Muscle of arm (tissue), 12 donors: Measurements from ENCODE around the gene NXN. TPM values are rescaled to one million over a fixed set of nuclear protein-coding genes. Genes with fewer than 3 reads are reported as not detected.
"Not testable (repeated sequence)": the region's sequence is repeated elsewhere in the genome, so short reads cannot be mapped to it uniquely, and the experiment has no call there.

Source experiments
- DNase-seq: peaks from one replicate; pipeline ENCODE4 v3.0.0-alpha.2; 2013
- polyA plus RNA-seq, 12 donors: library from polyadenylated mRNA; unstranded; fragments of 120-200 nt; gene quantifications; one replicate each; pipeline ENCODE4 v1.2.1, GENCODE V29; 2013; ENCODE audit not compliant: insufficient read length in 12 of 12

NXN gene
- polyA plus RNA-seq, 12 donors = 46.4 to 92.7 (median 52.4) TPM; not detected in 1

- no peak for DNase-seq
These were observed 82.5 kb downstream of the NXN start for GRCh38 chr17:896953-897661.

- DNase-seq = no peak
These were observed 83.1 kb downstream of the NXN start for GRCh38 chr17:896454-896853.

GRCh38 chr17:892958-893357 lies 86.6 kb downstream of the NXN start:
- no peak for DNase-seq

- DNase-seq = no peak
These were observed 90.6 kb downstream of the NXN start for GRCh38 chr17:888998-889441.

- no peak for DNase-seq
These were observed 91.9 kb downstream of the NXN start for GRCh38 chr17:887551-888209.

- peak; percentile 86 for DNase-seq
These were observed 93.5 kb downstream of the NXN start for GRCh38 chr17:885971-886571.

- no peak for DNase-seq
These were observed 96.0 kb downstream of the NXN start for GRCh38 chr17:883586-883962.

- no peak for DNase-seq
These were observed 96.6 kb downstream of the NXN start for GRCh38 chr17:882827-883585.

- DNase-seq = no peak
These were observed 97.8 kb downstream of the NXN start for GRCh38 chr17:881778-882177.

- DNase-seq = no peak
These were observed 98.9 kb downstream of the NXN start for GRCh38 chr17:880443-881269.

GRCh38 chr17:879546-880442 lies 99.8 kb downstream of the NXN start:
- DNase-seq = no peak

GRCh38 chr17:877630-878029 lies 101.9 kb downstream of the NXN start:
- DNase-seq = no peak

GRCh38 chr17:876272-876671 lies 103.3 kb downstream of the NXN start:
- no peak for DNase-seq

GRCh38 chr17:874590-874989 lies 105.0 kb downstream of the NXN start:
- not testable (repeated sequence) for DNase-seq

- DNase-seq = no peak
These were observed 106.7 kb downstream of the NXN start for GRCh38 chr17:872855-873254.

- DNase-seq = no peak
These were observed 107.6 kb downstream of the NXN start for GRCh38 chr17:871751-872519.

- no peak for DNase-seq
These were observed 109.7 kb downstream of the NXN start for GRCh38 chr17:869567-870525.

GRCh38 chr17:869086-869485 lies 110.5 kb downstream of the NXN start:
- no peak for DNase-seq
